ENCODE results near the gene GPR55.
"Not testable (repeated sequence)": the region's sequence is repeated elsewhere in the genome, so short reads cannot be mapped to it uniquely, and the experiment has no call there.

GPR55 gene, protein sequence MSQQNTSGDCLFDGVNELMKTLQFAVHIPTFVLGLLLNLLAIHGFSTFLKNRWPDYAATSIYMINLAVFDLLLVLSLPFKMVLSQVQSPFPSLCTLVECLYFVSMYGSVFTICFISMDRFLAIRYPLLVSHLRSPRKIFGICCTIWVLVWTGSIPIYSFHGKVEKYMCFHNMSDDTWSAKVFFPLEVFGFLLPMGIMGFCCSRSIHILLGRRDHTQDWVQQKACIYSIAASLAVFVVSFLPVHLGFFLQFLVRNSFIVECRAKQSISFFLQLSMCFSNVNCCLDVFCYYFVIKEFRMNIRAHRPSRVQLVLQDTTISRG

DNA sequence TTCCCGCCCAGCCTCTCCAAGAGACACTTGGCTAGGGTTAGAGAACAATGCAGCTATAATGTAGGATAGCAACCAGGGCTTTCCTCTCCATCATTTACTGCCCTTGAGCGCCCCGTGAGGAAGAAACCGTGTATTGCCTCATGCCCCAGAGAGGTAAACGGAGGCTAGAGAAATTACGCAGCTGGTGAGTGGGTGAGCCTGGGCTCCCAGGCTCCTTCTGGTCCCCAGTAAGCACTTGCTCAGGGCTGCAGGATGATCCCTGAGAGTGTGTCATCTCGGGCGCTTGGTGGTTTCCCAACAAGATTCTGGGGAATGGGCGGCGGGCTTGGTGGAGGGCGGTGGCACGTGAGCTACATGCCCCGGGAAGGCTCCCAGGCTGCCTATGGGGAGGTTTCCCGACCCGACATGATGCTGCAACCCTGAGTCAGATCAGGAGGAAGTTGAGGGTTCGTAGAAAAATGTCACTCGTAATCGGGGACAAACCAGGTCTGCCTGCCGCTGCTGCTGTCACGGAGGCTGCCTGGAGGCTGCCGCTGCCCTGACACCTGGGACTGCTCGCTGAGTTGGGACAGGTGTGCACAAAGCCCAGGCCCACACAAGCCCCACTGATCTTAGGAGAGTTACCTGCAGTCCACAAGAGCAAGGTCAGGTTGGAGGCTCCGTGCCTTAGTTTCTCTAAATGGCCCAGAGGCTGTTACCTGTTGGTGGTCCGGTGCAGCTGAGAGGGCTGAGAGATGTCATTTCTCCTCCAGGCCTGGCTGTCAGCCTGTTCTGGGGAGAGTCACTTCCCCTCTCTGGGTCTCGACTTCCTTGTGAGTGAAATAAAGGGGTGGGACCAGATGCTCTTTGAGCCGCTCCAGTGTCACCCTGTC, at the start of gene GPR55:
GPR55 (minus strand) TSS at position 773 of the 872 bp plus-strand sequence. CDS start 14,280 bp downstream, outside the sequence.
- peak; percentile 66 for DNase-seq

DNA sequence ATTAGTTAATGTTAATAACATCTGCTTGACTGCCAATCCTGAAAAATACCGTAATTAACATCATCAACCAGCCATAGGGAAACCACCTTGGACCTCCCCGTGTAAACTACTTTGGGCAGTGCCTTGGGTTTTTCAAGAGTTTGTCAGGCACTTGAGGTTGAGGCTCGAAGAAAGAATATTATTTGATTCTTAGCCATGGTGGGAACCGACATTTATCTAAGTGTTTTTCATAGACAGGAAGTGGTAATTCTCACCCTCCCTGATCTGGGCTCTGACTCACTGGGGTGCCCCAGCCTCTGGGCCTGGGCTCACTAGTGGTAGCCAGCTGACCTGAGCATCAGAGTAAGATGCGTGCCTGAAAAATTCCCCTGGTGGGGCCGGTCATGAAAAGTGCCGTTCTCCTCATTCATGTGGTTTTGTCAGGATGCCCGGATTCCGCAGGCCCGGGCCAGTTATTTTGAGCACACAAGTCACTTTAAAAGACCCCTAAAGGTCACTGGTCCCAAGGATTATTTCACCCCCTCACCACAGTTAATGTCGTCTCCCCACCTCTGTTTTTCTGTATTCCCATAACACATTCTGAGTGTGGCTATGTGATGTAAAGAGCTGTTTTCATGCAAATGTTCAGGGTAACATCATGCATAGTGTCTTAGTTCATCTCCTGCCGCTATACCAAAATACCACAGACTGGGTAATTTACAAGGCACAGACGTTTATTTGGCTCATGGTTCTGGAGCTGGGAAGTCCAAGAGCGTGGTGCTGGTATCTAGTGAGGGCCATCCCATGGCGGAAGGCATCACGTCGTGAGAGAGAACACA, 49.3 kb upstream of the GPR55 start:
- peak; percentile 65 for DNase-seq

DNA sequence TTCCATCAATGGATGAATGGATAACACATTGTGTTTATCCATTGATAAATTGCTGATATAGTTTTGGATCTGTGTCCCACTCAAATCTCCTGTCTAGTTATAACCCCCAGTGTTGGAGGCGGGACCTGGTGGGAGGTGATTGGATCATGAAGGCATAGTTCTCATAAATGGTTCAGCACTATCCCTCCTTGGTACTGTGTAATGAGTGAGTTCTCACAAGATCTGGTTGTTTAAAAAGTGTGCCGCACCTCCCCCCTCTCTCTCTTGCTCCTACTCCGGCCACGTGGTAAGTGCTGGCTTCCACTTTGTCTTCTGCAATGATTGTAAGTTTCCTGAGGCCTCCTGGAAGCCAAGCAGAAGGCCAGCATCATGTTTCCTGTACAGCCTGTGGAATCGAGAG, 47.0 kb upstream of the GPR55 start:
- no peak for DNase-seq

DNA sequence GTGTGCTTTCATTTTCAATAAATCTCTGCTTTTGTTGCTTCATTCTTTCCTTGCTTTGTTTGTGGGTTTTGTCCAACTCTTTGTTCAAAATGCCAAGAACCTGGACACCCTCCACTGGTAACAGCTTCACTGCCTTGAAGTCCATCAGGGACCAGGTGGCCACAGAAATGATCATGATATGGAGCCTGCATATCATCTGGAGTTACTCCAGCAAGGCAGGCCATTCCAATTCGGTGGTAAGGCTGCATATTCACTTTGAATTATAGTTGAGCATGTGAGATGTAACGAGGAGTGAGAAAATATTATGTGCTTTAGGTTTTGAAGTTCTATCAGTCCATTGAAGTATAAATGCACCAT, 44.6 kb upstream of the GPR55 start:
- DNase-seq, result no peak

DNA sequence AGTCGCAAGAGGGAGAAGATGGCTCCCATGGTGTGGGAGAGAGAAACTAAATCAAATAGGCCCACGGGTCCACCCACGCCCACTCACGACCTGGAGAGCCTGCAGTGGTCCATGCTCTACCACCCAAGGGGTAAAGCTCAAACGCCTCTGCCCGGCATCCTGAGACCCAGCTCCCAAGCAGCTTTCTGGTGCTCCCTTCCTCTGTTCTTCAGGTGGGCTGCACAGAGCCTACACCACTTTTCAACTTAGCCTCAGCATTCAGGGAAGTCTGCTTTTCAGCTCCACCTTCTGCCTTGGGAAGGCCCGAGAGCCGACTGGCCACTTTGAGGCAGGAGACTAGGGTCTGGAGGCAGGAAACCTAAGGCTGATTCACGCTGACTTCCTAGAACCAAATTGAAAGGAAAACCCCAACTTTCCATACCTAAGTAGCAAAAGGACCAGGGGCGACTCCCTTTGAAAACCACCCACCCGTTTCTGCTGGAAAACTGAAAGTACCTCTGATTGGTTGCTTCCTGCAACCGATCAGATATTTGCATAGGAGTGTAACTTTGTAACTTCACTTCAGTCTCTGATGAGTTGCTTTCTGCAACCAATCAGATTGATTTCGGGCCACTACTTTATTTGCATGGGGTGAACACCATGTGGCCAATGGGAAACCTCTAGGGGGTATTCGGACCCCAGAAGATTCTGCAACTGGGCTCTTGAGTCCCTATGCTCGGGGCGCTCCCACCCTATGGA, 44.0 kb upstream of the GPR55 start:
- no peak for DNase-seq

DNA sequence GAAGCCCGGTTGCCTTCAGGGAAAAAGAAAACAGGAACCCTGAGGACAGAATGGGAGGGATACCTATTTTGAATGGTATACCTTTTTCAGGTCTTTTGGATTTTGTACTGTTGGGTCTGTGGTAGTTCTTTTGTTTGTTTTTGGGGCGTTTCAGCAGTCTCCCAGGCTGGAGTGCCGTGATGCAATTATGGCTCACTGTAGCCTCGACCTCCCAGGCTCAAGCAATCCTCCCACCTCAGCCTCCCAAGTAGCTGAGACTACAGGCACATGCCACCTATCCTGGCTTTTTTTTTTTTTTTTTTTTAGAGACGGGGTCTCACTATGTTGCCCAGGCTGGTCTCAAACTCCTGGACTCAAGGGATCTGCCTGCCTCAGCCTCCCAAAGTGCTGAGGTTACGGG, 43.3 kb upstream of the GPR55 start:
- DNase-seq, result not testable (repeated sequence)

DNA sequence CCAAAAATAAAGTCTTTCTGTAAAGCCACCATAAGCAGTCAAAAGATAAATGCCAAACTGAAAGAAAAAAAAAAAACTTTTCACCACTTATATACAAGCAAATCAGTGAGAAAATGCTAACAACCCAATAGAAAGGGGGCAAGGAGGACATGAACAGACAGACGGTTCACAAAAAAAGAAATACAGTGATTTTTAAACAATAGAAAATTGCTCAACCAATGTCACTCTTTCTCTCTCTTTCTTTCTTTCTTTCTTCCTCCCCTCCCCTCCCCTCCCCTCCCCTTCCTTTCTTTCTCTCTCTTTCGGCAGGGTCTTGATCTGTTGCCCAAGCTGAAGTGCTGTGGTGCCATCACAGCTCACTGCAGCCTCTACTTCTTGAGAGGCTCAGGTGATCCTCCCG, 42.1 kb upstream of the GPR55 start:
- DNase-seq, result no peak

DNA sequence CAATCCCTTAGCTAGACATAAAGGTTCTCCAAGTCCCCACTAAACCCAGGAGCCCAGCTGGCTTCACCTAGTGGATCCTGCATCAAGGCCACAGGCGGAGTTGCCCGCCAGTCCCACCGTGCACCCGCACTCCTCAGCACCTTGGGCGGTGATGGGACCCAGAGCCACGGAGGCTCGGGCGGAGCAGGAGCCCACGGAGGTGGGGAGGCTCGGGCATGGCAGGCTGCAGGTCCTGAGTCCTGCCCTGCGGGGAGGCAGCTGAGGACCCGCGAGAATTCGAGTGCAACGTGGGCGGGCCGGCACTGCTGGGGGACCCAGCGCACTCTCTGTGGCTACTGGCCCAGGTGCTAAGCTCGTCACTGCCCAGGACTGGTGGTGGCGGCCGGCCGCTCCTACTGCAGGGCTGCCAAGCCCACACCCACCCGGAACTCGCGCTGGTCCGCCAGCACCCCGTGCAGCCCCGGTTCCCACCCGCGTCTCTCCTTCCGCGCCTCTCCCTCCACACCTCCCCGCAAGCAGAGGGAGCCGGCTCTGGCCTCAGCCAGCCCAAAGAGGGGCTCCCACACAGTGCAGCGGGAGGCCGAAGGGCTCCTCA, 39.2 kb upstream of the GPR55 start:
- DNase-seq, result no peak

DNA sequence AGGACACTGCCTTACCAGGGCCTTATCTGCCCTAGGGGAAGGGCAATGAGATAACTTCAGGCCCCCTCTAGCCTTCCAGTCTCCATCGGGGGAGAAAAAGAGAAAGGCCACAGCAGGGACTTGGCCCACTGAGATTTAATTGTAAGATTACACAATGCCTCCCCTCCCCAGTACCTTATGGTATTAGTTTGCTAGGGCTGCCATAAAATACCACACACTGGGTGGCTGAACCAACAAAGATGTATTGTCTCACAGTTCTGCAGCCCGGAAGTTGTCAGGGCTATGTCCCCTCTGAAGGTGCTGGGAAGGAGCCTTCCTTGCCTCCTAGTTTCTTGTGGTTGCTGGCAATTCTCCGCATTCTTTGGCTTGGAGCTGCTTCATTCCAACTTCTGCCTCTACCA, 36.0 kb upstream of the GPR55 start:
- no peak for DNase-seq

DNA sequence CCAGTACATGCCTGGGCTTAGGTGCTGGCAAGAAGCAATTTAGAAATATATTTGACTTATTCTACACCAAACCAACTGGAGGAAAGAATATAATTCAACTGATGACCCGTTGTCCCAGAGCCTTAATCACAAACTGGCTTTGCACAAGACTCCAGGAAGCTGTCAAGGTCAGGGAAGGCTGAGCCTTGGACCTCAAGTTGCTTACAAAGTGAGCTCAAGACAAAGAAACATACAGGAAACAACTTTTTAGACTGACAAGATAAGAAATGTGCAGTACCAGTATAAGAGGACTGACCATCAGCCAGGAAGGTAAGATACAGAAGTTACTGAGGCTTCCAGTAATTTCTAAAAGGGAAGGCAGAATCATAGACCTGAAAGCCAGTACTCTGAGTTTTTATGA, 35.0 kb upstream of the GPR55 start:
- no peak for DNase-seq

DNA sequence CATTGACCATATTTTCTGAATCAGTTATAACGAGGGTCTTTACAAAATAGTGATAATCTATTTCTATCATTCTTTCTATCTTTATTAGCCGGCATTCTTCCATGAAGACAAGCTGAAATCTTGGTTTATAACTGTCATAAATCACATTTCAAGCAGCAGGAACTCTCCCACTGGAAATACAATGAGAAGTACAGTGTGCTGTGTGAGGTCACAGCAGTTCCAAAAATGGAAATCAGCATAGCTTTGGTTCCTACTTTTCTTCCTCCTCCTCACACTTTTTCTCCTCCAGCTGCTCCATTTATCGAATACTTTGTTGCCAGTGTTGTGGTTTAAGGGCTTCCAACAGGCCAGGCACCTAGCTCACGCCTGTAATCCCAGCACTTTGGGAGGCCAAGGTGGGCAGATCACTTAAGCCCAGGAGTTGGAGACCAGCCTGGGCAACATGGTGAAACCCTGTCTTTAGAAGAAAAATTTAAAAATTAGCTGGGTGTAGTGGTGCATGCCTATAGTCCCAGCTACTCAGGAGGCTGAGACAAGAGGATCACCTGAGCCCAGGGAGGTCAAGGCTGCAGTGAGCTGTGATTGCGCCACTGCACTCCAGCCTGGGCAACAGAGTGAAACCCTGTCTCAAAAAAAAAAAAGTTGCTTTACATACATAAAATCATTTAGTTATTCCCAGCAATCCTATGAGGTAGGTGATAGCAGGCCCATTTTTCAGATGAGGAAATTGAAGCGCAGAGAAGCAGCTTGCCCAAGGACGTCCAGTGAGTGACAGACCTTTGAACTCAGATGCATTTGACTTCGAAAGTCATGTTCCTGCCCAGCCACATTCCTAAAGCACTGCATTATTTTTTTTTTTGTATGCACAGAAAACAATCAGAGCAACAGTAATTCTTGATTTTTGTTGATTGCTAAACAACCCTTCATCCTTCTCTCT, 34.0 kb upstream of the GPR55 start:
- DNase-seq, result no peak

DNA sequence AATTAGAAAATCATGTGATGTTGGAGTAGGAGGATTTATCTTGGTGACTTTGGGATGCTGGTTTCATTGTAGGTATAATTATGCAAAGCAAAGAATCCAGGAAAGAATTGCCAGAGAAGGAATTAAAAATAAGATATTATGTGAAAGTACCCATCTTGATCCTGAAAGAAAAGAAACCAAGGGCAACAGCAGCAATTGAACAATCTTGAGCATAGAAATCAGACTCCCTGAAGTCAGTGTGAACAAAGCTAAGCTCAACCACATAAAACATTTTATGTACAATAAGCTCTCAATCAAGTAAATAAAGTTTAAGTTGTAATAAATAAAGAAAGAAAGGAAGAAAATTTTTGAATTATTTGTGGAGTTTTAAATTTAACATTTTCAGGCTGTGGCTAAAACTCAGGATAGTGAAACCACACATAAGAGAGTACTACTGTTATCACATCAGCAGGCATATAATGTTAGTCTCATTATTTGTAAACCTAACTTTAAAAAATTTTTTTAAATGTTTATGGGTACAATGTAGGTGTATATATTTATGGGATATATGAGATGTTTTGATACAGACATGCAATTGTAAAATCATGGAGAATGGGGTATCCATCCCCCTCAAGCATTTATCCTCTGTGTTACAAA, 32.8 kb upstream of the GPR55 start:
- no peak for DNase-seq

DNA sequence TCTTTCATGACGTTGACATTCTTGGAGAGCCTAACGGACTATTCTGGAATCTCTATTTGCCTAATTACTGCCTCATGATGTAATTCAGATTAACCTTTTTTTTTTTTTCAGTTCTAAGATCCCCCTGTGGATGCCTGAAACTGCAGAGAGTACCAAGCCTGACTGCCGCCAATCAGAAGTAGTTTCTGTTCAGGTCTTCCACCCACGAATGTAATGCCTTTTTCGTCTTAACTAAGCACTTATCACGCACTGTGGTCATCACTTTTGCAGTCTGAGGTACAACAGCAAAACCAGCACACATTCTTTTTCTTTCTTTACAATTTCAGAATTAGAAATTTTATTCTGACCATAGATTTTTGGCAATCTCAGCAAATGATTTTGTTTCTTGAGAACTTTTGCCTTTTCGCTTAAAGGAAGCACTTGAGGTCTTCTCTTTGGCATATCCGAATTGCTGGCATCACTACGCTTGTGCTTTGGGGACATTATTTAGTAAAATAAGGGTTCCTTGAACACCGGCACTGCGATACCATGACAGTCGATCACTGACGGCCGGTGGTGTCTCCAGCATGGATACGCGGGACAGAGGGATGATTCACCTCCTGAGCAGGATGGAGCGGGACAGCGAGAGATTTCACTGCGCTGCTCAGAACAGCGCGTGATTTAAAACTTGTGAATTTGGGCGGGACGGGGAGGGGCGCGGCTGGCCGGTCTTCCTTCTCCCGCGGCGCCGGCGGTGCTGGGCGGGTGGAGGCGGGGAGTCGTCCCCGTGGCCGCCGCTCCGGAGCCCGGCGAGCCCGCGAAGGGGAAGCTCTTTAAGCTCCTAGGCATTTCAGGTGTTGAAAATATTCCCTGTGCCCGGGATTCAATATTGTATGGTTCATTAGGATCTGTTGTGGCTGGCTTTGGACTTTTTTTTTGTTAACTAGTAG, 32.0 kb upstream of the GPR55 start:
- peak; percentile 6 for DNase-seq

DNA sequence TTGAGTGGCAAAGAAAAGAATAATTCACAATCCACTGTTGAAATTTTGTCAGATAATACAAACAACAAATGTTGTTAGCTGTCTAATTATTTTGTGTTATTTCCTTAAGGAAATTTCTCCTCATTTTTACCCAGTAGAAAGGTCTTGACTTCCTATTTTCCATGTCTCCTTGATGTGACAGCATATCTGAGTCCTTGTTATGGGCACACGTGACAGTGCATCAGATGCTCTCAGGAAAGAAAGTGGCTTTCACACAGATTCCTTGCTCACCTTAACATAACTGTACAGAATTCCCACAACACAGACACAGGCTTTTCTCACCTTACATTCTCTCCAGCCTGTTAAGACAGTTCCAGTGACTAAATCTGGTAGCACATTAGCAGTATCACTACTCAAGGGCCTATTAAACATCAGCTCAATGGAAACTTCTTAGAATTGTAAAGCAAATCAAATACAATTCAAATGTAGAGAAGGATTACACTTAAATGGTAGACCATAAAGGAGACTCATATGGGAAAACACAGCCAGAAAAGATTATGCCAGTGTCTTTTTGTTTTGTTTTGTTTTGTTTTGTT, 30.2 kb upstream of the GPR55 start:
- DNase-seq, result no peak

DNA sequence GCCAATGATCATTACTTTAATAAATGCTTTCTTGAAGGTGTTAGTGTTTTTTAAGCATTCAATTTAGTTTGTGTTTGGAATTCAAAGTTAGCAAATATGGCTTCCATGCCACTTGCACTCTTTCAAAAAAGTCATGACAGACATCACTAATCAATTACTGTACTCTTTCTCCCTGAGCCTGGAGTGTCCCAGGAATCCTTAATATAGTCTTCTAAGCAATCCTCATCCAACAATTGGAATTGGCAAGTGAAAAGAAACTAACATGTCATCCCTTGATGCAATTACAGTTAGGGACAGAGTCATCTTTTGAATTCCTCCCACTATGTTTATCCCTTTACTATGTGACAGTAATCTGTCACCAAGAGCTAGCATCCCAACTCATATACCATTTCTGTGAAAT, 29.7 kb upstream of the GPR55 start:
- no peak for DNase-seq

DNA sequence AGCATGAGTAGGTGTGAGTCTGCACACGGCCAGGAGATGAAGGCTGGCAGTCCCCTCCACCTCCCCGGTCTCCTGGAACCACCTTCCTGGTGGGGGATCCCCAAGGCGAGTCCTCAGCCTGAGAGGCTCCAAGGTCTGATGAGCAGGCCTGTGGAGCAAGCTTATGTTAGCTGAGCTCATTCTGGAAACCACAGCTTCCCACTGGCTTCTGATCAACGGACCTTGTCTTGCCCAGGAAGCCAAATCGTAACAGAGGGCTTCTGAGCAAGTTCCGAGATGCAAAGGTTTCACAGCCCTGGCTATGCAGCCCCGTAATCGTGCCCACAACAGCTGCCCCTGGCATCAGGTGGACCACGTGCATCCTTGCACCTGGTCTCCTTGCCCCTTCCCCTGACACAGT, 28.8 kb upstream of the GPR55 start:
- DNase-seq, result peak; percentile 30

DNA sequence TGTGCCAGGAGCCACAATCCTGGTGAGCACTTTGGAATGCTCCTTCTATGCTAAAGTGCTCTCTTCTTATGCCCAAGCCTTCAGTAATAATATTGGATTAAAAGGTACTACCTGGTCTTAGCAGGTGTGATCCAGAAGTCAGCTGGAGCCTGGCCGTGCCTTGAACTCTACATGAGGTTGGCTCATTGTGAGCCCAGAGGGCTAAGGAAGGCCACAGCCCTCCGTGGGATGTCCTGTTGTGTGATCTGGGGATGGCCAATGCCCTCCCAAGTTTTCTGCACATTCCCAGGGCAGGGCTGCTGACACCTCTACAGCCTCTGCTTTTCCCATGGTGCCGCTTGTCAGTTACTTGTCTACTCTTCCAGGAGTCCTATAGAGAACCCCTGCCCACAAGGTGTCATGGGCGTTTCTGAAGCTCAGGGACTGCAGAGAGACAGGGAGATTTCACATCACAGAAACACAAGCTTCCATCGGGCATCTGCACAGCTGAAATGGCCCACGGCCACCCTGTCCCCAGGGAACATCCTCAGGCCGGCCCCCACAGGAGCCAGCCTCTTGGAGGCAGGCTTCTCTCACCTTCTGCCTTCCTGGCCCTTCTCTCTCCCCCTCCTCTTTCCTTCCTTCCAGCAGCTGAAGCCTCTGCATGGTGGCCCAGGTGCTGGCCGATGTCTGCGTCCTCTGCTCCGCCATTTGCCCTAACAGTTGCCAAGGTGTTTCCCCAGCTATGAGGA, 27.3 kb upstream of the GPR55 start:
- no peak for DNase-seq

DNA sequence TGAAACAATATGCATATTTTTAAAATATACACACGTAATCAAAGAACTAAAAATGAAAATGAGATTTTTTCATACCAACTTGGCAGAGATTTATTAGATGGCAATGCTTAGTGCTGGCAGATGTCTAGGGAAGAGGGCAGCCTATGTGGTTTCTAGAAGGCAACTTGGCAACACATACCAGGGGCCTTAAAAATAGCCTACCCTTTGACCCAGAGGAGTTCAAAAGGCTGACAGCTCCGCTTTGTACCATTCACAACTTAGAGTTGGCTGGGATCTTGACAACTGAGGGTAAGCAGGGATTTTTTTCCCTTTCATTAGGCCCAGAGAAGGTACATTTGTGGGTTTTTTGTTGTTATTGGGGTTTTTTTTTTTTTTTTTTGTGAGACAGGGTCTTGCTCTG, 26.4 kb upstream of the GPR55 start:
- no peak for DNase-seq
